HepG2 (cell line): ENCODE results near the gene TNNI3.

Source experiments
- POLR2AphosphoS5 ChIP-seq: IDR thresholded peaks from 2 replicates; pipeline ENCODE4 v1.6.1; 2012; ENCODE audit warnings: low read depth, low read length
- RFXAP ChIP-seq: sonication (generic); formaldehyde crosslinking; IDR thresholded peaks from 2 replicates; pipeline ENCODE4 v1.4.0; 2020; ENCODE audit warnings: missing genetic modification reagents, borderline replicate concordance
- TF ChIP-seq, protein P1 (sequence below): sonication (generic); formaldehyde crosslinking; IDR thresholded peaks from 2 replicates; pipeline ENCODE4 v1.5.0; 2020; ENCODE audit warnings: mild to moderate bottlenecking, missing genetic modification reagents, moderate library complexity

DNA sequence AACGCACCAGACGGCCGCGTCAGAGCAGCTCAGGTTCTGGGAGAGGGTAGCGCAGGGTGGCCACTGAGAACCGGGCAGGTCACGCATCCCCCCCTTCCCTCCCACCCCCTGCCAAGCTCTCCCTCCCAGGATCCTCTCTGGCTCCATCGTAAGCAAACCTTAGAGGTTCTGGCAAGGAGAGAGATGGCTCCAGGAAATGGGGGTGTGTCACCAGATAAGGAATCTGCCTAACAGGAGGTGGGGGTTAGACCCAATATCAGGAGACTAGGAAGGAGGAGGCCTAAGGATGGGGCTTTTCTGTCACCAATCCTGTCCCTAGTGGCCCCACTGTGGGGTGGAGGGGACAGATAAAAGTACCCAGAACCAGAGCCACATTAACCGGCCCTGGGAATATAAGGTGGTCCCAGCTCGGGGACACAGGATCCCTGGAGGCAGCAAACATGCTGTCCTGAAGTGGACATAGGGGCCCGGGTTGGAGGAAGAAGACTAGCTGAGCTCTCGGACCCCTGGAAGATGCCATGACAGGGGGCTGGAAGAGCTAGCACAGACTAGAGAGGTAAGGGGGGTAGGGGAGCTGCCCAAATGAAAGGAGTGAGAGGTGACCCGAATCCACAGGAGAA, 42.0 kb downstream of the TNNI3 start:
- TF ChIP-seq, protein P1, sequence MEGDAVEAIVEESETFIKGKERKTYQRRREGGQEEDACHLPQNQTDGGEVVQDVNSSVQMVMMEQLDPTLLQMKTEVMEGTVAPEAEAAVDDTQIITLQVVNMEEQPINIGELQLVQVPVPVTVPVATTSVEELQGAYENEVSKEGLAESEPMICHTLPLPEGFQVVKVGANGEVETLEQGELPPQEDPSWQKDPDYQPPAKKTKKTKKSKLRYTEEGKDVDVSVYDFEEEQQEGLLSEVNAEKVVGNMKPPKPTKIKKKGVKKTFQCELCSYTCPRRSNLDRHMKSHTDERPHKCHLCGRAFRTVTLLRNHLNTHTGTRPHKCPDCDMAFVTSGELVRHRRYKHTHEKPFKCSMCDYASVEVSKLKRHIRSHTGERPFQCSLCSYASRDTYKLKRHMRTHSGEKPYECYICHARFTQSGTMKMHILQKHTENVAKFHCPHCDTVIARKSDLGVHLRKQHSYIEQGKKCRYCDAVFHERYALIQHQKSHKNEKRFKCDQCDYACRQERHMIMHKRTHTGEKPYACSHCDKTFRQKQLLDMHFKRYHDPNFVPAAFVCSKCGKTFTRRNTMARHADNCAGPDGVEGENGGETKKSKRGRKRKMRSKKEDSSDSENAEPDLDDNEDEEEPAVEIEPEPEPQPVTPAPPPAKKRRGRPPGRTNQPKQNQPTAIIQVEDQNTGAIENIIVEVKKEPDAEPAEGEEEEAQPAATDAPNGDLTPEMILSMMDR (CRISPR knock-in tag): no peak
- TF ChIP-seq POLR2AphosphoS5: no peak
- TF ChIP-seq RFXAP (CRISPR knock-in tag): no peak
